IPS DF 6.9 (cell line): ENCODE measurements around the gene PYM1.
A peak's percentile ranks its signal among the peaks of the same experiment; 100 is the strongest.

Experiments used
- DNase-seq: peaks from one replicate; pipeline ENCODE4 v3.0.0-alpha.2; 2013; ENCODE audit warnings: low read depth, low spot score
- H3K27ac ChIP-seq: one replicate; pipeline ENCODE4 v1.5.1; 2013; ENCODE audit warnings: low read length, control low read depth
- H3K27me3 ChIP-seq: 2 replicates; pipeline ENCODE4 v1.6.1; 2013; ENCODE audit warnings: mild to moderate bottlenecking, low read length; ENCODE audit not compliant: control insufficient read depth, insufficient read depth
- H3K36me3 ChIP-seq: 2 replicates; pipeline ENCODE4 v1.6.1; 2013; ENCODE audit warnings: low read length; ENCODE audit not compliant: control insufficient read depth, insufficient read depth
- H3K4me1 ChIP-seq: 2 replicates; pipeline ENCODE4 v1.6.1; 2013; ENCODE audit warnings: low read length; ENCODE audit not compliant: control insufficient read depth, insufficient read depth
- H3K4me3 ChIP-seq: 2 replicates; pipeline ENCODE4 v1.5.1; 2013; ENCODE audit warnings: mild to moderate bottlenecking, low read length
- H3K9me3 ChIP-seq: 2 replicates; pipeline ENCODE4 v1.6.1; 2013; ENCODE audit warnings: low read length, inconsistent platforms; ENCODE audit not compliant: control insufficient read depth, insufficient read depth
- WGBS: extraction: QIAGEN DNeasy Blood & Tissue Kit; methylation state at CpG from one replicate; pipeline ENCODE4 v1.1.7; 2013; ENCODE audit warnings: mixed read lengths, missing lambda C conversion rate; ENCODE audit not compliant: insufficient read length, insufficient coverage; 5-methylcytosine and 5-hydroxymethylcytosine counted together

The PYM1 gene

GRCh38 chr12:55965941-55966407 lies 38.3 kb upstream of the PYM1 start, which contains the start of gene PMEL:
TSS of gene PMEL (minus strand) at chr12:55966042. CDS start at chr12:55966011, 31 bp downstream.
- Histone ChIP-seq H3K36me3 (peaks cover 3% of the 10 kb centered on the region; the same call in 1 of the 2 replicates), H3K27me3 (no peaks in the 10 kb centered on the region), H3K4me3 (peak within 1 kb of the TSS; percentile 84), H3K4me1 (peaks cover 8% of the 10 kb centered on the region), H3K9me3 (no peaks in the 10 kb centered on the region), H3K27ac (no peak within 1 kb of the TSS)
- no peak for DNase-seq
- WGBS: no CpG with 5 or more reads among the region's 4 CpGs

GRCh38 chr12:55965240-55965639 lies 37.5 kb upstream of the PYM1 start:
- Histone ChIP-seq H3K4me3 (peak overlapping the region; percentile 31; the same call in 1 of the 2 replicates), H3K27ac (no peak overlapping the region)
- no CpG with 5 or more reads among the region's 5 CpGs for WGBS

GRCh38 chr12:55963760-55964159 lies 36.1 kb upstream of the PYM1 start:
- Histone ChIP-seq H3K27me3 (no peaks in the 10 kb centered on the region), H3K9me3 (no peaks in the 10 kb centered on the region), H3K4me3 (no peak overlapping the region), H3K4me1 (peaks cover 8% of the 10 kb centered on the region), H3K36me3 (no peaks in the 10 kb centered on the region; the same call in 1 of the 2 replicates), H3K27ac (no peak overlapping the region)
- no CpG with 5 or more reads among the region's 2 CpGs for WGBS
- no peak for DNase-seq

More at GRCh38 chr12:55965240-55965639, 37.5 kb upstream of the PYM1 start:
- no peaks in the 10 kb centered on the region for H3K9me3 ChIP-seq
- H3K4me1 ChIP-seq: peaks cover 8% of the 10 kb centered on the region
- peaks cover 3% of the 10 kb centered on the region; the same call in 1 of the 2 replicates for H3K36me3 ChIP-seq
- DNase-seq: no peak
- H3K27me3 ChIP-seq: no peaks in the 10 kb centered on the region

- peaks cover 15% of the 10 kb centered on the region for H3K36me3 ChIP-seq
Measured at GRCh38 chr12:55957106-55957859, 29.6 kb upstream of the PYM1 start.

GRCh38 chr12:55955800-55956508 lies 28.3 kb upstream of the PYM1 start:
- Histone ChIP-seq H3K4me1 (no peaks in the 10 kb centered on the region), H3K4me3 (no peak overlapping the region), H3K27ac (no peak overlapping the region), H3K36me3 (peaks cover 17% of the 10 kb centered on the region), H3K27me3 (no peaks in the 10 kb centered on the region), H3K9me3 (no peaks in the 10 kb centered on the region)
- DNase-seq: no peak
- WGBS: no CpG with 5 or more reads among the region's 6 CpGs

More at GRCh38 chr12:55957106-55957859, 29.6 kb upstream of the PYM1 start:
- no peaks in the 10 kb centered on the region for H3K4me1 ChIP-seq
- no CpG with 5 or more reads among the region's 5 CpGs for WGBS
- H3K27me3 ChIP-seq: no peaks in the 10 kb centered on the region
- no peak for DNase-seq
- H3K4me3 ChIP-seq: no peak overlapping the region
- no peak overlapping the region for H3K27ac ChIP-seq
- no peaks in the 10 kb centered on the region for H3K9me3 ChIP-seq

GRCh38 chr12:55955344-55955743 lies 27.6 kb upstream of the PYM1 start:
- no peak for DNase-seq
- Histone ChIP-seq H3K27ac (no peak overlapping the region), H3K9me3 (no peaks in the 10 kb centered on the region), H3K36me3 (peaks cover 17% of the 10 kb centered on the region), H3K27me3 (no peaks in the 10 kb centered on the region), H3K4me3 (no peak overlapping the region), H3K4me1 (no peaks in the 10 kb centered on the region)
- no CpG with 5 or more reads among the region's 4 CpGs for WGBS

- no peaks in the 10 kb centered on the region for H3K4me1 ChIP-seq
- no peaks in the 10 kb centered on the region for H3K27me3 ChIP-seq
- DNase-seq: no peak
- no peak overlapping the region for H3K27ac ChIP-seq
- no peaks in the 10 kb centered on the region for H3K9me3 ChIP-seq
- no peaks in the 10 kb centered on the region for H3K36me3 ChIP-seq
- WGBS: no CpG with 5 or more reads among the region's 6 CpGs
- H3K4me3 ChIP-seq: no peak overlapping the region
Measured at GRCh38 chr12:55946553-55946952, 18.9 kb upstream of the PYM1 start.

GRCh38 chr12:55942577-55943136 lies 15.0 kb upstream of the PYM1 start:
- no CpG with 5 or more reads among the region's 1 CpG for WGBS
- no peaks in the 10 kb centered on the region for H3K36me3 ChIP-seq
- H3K27me3 ChIP-seq: no peaks in the 10 kb centered on the region
- no peak overlapping the region for H3K27ac ChIP-seq
- no peak for DNase-seq
- peaks cover 5% of the 10 kb centered on the region; the same call in 1 of the 2 replicates for H3K4me1 ChIP-seq
- H3K9me3 ChIP-seq: no peaks in the 10 kb centered on the region
- no peak overlapping the region for H3K4me3 ChIP-seq

GRCh38 chr12:55942055-55942454 lies 14.4 kb upstream of the PYM1 start:
- whole genome bisulfite sequencing: no CpG with 5 or more reads among the region's 4 CpGs
- Histone ChIP-seq H3K9me3 (no peaks in the 10 kb centered on the region), H3K4me3 (no peak overlapping the region), H3K4me1 (peaks cover 5% of the 10 kb centered on the region; the same call in 1 of the 2 replicates), H3K36me3 (no peaks in the 10 kb centered on the region), H3K27me3 (no peaks in the 10 kb centered on the region), H3K27ac (no peak overlapping the region)
- no peak for DNase-seq

GRCh38 chr12:55940065-55940732 lies 12.5 kb upstream of the PYM1 start:
- Histone ChIP-seq H3K9me3 (no peaks in the 10 kb centered on the region), H3K4me1 (peaks cover 5% of the 10 kb centered on the region; the same call in 1 of the 2 replicates), H3K27me3 (no peaks in the 10 kb centered on the region), H3K27ac (no peak overlapping the region), H3K36me3 (no peaks in the 10 kb centered on the region), H3K4me3 (no peak overlapping the region)
- peak; percentile 94 for DNase-seq
- WGBS: no CpG with 5 or more reads among the region's 18 CpGs
